SK-N-SH treated with all-trans-retinoic acid at 6 μM for 48 hours (cell line): ENCODE results near the gene KRT38.

Experiments used
- ATAC-seq: fragments of 200-7000 bp; cut with Tn5 transposase; 3 replicates; pipeline ENCODE4 v1.9.1; 2020; ENCODE audit warnings: mild to moderate bottlenecking, moderate library complexity
- CSDC2 ChIP-seq: fragments of 250-450 bp; sonication (Bioruptor Pico); IDR thresholded peaks from 2 replicates; pipeline ENCODE4 v1.5.0; 2020; ENCODE audit warnings: mild to moderate bottlenecking, moderate library complexity
- ESRRG ChIP-seq: fragments of 250-450 bp; sonication (Bioruptor Pico); IDR thresholded peaks from 2 replicates; pipeline ENCODE4 v1.6.1; 2021; ENCODE audit warnings: mild to moderate bottlenecking
- GLIS3 ChIP-seq: fragments of 250-450 bp; sonication (Bioruptor Pico); IDR thresholded peaks from 2 replicates; pipeline ENCODE4 v1.5.0; 2020; ENCODE audit warnings: mild to moderate bottlenecking, moderate library complexity
- ISL1 ChIP-seq: fragments of 250-450 bp; sonication (Bioruptor Pico); IDR thresholded peaks from 2 replicates; pipeline ENCODE4 v2.1.2; 2022; ENCODE audit warnings: mild to moderate bottlenecking, moderate library complexity
- OSR1 ChIP-seq: fragments of 250-450 bp; sonication (Bioruptor Pico); IDR thresholded peaks from 2 replicates; pipeline ENCODE4 v1.8.0; 2022; ENCODE audit warnings: moderate library complexity, mild to moderate bottlenecking, inconsistent platforms
- PPARA ChIP-seq: fragments of 250-450 bp; sonication (Bioruptor Pico); IDR thresholded peaks from 2 replicates; pipeline ENCODE4 v1.5.0; 2020; ENCODE audit warnings: mild to moderate bottlenecking, borderline replicate concordance
- SNAI2 ChIP-seq: fragments of 250-450 bp; sonication (Bioruptor Pico); IDR thresholded peaks from 2 replicates; pipeline ENCODE4 v1.5.0; 2020; ENCODE audit warnings: mild to moderate bottlenecking, moderate library complexity
- TCF4 ChIP-seq: fragments of 250-450 bp; sonication (Bioruptor Pico); IDR thresholded peaks from 2 replicates; pipeline ENCODE4 v1.8.0; 2021; ENCODE audit warnings: mild to moderate bottlenecking, moderate library complexity, borderline replicate concordance
- TOX ChIP-seq: fragments of 250-450 bp; sonication (Bioruptor Pico); IDR thresholded peaks from 2 replicates; pipeline ENCODE4 v1.8.0; 2021; ENCODE audit warnings: mild to moderate bottlenecking, moderate library complexity, borderline replicate concordance
- ZC3H10 ChIP-seq: fragments of 250-450 bp; sonication (Bioruptor Pico); IDR thresholded peaks from 2 replicates; pipeline ENCODE4 v1.5.1; 2021; ENCODE audit warnings: mild to moderate bottlenecking, moderate library complexity
- ZFP3 ChIP-seq: fragments of 250-450 bp; sonication (Bioruptor Pico); IDR thresholded peaks from 2 replicates; pipeline ENCODE4 v1.5.0; 2020; ENCODE audit warnings: mild to moderate bottlenecking, moderate library complexity
- ZFP30 ChIP-seq: fragments of 450-650 bp; formaldehyde crosslinking; IDR thresholded peaks from 2 replicates; pipeline ENCODE4 v1.5.0; 2022; ENCODE audit warnings: mild to moderate bottlenecking, moderate library complexity
- ZNF565 ChIP-seq: fragments of 450-650 bp; formaldehyde crosslinking; conservative IDR thresholded peaks from 2 replicates; pipeline ENCODE4 v1.5.0; 2020; ENCODE audit warnings: low read depth, mild to moderate bottlenecking, moderate library complexity
- ZNF70 ChIP-seq: fragments of 450-650 bp; formaldehyde crosslinking; IDR thresholded peaks from 2 replicates; pipeline ENCODE4 v1.5.0; 2020; ENCODE audit warnings: mild to moderate bottlenecking, moderate library complexity
- ZNF8 ChIP-seq: fragments of 450-650 bp; formaldehyde crosslinking; IDR thresholded peaks from 2 replicates; pipeline ENCODE4 v1.5.0; 2020; ENCODE audit warnings: mild to moderate bottlenecking, moderate library complexity
- TF ChIP-seq, protein P1 (sequence below): fragments of 250-450 bp; sonication (Bioruptor Pico); IDR thresholded peaks from 2 replicates; pipeline ENCODE4 v1.5.0; 2020; ENCODE audit warnings: mild to moderate bottlenecking, moderate library complexity
- TF ChIP-seq, protein P2 (sequence below): fragments of 250-450 bp; sonication (Bioruptor Pico); IDR thresholded peaks from 2 replicates; pipeline ENCODE4 v1.5.1; 2020; ENCODE audit warnings: low read depth, mild to moderate bottlenecking, moderate library complexity
- TF ChIP-seq, protein P3 (sequence below): fragments of 250-450 bp; sonication (Bioruptor Pico); IDR thresholded peaks from 2 replicates; pipeline ENCODE4 v1.8.0; 2020; ENCODE audit warnings: mild to moderate bottlenecking, moderate library complexity, borderline replicate concordance
- TF ChIP-seq, protein P4 (sequence below): fragments of 250-450 bp; sonication (Bioruptor Pico); IDR thresholded peaks from 2 replicates; pipeline ENCODE4 v1.5.1; 2021; ENCODE audit warnings: mild to moderate bottlenecking, moderate library complexity
- TF ChIP-seq, protein P5 (sequence below): fragments of 250-450 bp; sonication (Bioruptor Pico); IDR thresholded peaks from 2 replicates; pipeline ENCODE4 v1.8.0; 2021; ENCODE audit warnings: low read depth, mild to moderate bottlenecking, moderate library complexity, borderline replicate concordance

Gene KRT38

DNA sequence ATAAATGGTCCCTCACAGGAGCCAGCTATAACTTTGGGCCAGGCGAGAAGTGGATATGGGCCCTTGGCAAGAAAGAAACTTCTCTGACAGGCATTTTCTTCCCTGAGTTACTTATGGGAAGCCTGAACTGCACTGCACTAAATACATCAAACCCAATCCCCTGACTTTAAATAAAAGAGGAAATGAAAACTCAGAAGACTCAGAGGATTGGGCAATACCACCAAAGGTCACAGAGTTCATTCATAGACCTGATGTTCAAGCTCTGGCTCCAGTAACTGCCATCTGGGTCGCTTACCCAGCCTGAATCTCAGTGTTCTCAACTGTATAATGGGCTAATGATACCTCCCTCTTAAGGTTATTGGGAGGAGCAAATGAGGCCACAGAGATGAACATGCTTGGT is 39.4 kb upstream of the KRT38 start (continued):
- no peak for TF ChIP-seq PPARA

DNA sequence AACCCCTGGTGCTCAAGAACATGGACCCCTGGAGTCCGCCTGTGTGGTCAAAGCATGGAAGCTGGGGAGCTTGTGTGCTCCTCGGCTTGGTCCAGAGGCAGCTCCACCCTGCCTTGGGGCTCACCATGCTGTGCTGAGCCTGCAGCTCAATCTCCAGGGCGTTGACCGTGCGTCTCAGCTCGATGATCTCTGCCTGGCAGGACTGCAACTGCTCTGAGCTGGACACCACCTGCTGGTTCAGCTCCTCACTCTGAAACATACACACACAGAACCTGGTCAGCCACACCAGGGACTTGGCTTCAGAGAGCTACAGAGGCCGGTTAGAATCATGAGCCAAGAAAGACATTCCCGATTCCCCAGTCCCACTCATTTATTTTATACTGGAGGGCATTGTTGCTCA is 37.5 kb upstream of the KRT38 start:
- no peak for TF ChIP-seq ZNF565
- ATAC-seq, result no peak

DNA sequence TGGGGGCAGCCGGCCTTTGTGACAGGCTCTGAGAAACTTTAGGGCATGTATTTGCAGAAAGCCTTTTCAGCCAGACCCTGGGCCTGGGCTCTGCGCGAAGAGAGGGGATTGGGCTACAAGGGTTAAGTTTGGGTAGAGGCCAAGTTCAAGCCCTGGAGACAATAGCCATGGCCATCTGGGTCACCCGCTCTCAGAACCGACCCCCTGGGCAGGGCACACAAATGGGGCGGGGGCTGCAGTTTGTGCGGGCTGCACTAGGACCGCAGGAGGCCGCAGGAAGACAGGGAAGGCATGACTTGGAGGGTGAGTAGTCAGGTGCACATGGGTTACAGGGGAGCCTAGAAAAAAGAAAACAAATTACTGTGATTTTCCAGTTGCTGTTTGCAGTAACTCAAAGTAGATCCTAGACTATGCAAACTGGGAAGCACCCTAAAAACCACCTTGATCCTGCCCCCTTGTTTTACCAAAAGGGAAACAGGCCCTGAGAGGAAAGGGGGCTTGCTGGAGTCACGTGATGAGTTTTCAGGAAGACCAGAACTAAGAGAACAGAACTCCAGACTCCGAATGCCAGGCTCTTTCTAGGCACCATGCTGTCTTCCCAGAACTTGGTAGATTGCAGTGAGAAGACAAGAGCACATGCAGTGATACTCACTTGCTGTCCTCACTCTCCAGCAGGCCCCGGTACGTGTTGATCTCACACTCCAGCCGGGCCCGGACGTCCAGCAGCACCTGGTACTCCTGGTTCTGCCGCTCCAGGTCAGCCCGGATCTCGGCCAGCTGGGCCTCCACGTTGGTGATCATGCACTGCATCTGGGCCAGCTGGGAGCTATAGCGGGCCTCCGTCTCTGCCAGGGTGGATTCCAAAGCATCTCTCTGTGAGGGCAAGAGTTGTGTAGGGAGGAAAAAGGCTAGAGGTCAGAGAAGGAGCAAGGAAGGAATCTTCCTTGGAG is 36.4 kb upstream of the KRT38 start:
- no peak for ATAC-seq
- TF ChIP-seq TOX (no peak), ZNF565 (no peak)
- TF ChIP-seq, protein P1, sequence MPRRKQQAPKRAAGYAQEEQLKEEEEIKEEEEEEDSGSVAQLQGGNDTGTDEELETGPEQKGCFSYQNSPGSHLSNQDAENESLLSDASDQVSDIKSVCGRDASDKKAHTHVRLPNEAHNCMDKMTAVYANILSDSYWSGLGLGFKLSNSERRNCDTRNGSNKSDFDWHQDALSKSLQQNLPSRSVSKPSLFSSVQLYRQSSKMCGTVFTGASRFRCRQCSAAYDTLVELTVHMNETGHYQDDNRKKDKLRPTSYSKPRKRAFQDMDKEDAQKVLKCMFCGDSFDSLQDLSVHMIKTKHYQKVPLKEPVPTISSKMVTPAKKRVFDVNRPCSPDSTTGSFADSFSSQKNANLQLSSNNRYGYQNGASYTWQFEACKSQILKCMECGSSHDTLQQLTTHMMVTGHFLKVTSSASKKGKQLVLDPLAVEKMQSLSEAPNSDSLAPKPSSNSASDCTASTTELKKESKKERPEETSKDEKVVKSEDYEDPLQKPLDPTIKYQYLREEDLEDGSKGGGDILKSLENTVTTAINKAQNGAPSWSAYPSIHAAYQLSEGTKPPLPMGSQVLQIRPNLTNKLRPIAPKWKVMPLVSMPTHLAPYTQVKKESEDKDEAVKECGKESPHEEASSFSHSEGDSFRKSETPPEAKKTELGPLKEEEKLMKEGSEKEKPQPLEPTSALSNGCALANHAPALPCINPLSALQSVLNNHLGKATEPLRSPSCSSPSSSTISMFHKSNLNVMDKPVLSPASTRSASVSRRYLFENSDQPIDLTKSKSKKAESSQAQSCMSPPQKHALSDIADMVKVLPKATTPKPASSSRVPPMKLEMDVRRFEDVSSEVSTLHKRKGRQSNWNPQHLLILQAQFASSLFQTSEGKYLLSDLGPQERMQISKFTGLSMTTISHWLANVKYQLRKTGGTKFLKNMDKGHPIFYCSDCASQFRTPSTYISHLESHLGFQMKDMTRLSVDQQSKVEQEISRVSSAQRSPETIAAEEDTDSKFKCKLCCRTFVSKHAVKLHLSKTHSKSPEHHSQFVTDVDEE (CRISPR knock-in tag), result no peak

DNA sequence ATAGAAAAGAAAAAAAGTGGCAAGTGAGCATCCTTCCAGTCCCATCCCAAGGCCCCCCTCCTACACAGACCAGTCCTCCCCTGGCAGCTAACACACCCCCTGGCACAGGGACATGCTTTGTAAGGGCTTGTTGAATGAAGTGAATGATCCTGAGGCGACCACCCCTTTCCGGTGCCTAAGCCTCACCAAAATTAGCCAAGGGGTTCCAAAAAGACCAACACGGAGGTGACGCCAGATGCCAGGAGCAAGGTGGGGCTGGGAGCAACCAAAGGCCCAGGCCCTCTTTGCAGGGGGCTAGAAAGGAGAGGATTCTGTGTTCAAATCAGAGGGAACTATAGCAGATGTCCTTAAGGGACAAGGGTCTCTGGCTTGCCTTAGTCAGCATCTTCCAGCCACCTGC is 34.6 kb upstream of the KRT38 start:
- TF ChIP-seq, protein P1 (CRISPR knock-in tag), result no peak
- TF ChIP-seq CSDC2 (CRISPR knock-in tag), result no peak
- TF ChIP-seq TCF4, result no peak
- TF ChIP-seq ZFP3, result no peak
- TF ChIP-seq PPARA, result no peak
- TF ChIP-seq ZC3H10 (CRISPR knock-in tag), result no peak
- no peak for TF ChIP-seq ZFP30
- TF ChIP-seq, protein P2, sequence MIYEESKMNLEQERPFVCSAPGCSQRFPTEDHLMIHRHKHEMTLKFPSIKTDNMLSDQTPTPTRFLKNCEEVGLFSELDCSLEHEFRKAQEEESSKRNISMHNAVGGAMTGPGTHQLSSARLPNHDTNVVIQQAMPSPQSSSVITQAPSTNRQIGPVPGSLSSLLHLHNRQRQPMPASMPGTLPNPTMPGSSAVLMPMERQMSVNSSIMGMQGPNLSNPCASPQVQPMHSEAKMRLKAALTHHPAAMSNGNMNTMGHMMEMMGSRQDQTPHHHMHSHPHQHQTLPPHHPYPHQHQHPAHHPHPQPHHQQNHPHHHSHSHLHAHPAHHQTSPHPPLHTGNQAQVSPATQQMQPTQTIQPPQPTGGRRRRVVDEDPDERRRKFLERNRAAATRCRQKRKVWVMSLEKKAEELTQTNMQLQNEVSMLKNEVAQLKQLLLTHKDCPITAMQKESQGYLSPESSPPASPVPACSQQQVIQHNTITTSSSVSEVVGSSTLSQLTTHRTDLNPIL (CRISPR knock-in tag), result no peak
- TF ChIP-seq ZNF565, result no peak
- no peak for TF ChIP-seq OSR1 (CRISPR knock-in tag)
- TF ChIP-seq GLIS3 (CRISPR knock-in tag), result no peak
- TF ChIP-seq, protein P3, sequence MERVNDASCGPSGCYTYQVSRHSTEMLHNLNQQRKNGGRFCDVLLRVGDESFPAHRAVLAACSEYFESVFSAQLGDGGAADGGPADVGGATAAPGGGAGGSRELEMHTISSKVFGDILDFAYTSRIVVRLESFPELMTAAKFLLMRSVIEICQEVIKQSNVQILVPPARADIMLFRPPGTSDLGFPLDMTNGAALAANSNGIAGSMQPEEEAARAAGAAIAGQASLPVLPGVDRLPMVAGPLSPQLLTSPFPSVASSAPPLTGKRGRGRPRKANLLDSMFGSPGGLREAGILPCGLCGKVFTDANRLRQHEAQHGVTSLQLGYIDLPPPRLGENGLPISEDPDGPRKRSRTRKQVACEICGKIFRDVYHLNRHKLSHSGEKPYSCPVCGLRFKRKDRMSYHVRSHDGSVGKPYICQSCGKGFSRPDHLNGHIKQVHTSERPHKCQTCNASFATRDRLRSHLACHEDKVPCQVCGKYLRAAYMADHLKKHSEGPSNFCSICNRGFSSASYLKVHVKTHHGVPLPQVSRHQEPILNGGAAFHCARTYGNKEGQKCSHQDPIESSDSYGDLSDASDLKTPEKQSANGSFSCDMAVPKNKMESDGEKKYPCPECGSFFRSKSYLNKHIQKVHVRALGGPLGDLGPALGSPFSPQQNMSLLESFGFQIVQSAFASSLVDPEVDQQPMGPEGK (CRISPR knock-in tag), result no peak
- TF ChIP-seq, protein P4, sequence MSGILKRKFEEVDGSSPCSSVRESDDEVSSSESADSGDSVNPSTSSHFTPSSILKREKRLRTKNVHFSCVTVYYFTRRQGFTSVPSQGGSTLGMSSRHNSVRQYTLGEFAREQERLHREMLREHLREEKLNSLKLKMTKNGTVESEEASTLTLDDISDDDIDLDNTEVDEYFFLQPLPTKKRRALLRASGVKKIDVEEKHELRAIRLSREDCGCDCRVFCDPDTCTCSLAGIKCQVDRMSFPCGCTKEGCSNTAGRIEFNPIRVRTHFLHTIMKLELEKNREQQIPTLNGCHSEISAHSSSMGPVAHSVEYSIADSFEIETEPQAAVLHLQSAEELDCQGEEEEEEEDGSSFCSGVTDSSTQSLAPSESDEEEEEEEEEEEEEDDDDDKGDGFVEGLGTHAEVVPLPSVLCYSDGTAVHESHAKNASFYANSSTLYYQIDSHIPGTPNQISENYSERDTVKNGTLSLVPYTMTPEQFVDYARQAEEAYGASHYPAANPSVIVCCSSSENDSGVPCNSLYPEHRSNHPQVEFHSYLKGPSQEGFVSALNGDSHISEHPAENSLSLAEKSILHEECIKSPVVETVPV, result no peak
- no peak for TF ChIP-seq ISL1 (CRISPR knock-in tag)
- TF ChIP-seq ESRRG, result no peak
- TF ChIP-seq SNAI2 (CRISPR knock-in tag), result no peak
- TF ChIP-seq ZNF70, result no peak
- TF ChIP-seq, protein P5, sequence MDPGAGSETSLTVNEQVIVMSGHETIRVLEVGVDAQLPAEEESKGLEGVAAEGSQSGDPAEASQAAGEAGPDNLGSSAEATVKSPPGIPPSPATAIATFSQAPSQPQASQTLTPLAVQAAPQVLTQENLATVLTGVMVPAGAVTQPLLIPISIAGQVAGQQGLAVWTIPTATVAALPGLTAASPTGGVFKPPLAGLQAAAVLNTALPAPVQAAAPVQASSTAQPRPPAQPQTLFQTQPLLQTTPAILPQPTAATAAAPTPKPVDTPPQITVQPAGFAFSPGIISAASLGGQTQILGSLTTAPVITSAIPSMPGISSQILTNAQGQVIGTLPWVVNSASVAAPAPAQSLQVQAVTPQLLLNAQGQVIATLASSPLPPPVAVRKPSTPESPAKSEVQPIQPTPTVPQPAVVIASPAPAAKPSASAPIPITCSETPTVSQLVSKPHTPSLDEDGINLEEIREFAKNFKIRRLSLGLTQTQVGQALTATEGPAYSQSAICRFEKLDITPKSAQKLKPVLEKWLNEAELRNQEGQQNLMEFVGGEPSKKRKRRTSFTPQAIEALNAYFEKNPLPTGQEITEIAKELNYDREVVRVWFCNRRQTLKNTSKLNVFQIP, result no peak
- TF ChIP-seq TOX, result no peak
- no peak for TF ChIP-seq ZNF8 (CRISPR knock-in tag)
- TF ChIP-seq, all 23 proteins: peak for 0
- no peak for ATAC-seq
